H9 (cell line): Measurements from ENCODE around the gene PDE4B. TPM values are rescaled to one million over a fixed set of nuclear protein-coding genes. Genes with fewer than 3 reads are reported as not detected.
A peak's percentile ranks its signal among the peaks of the same experiment; 100 is the strongest.

Experiments
- DNase-seq: peaks from one replicate; pipeline ENCODE4 v3.0.0-alpha.2; 2017
- H2AFZ ChIP-seq: one replicate; pipeline ENCODE4 v1.6.1; 2013; ENCODE audit warnings: mild to moderate bottlenecking, low read length, control low read depth, moderate library complexity
- H2AK5ac ChIP-seq: 2 replicates; pipeline ENCODE4 v1.6.1; 2013; ENCODE audit warnings: low read length, control low read depth, mixed read lengths; ENCODE audit not compliant: insufficient read length
- H2BK120ac ChIP-seq: one replicate; pipeline ENCODE4 v1.6.1; 2013; ENCODE audit warnings: low read depth, mild to moderate bottlenecking, low read length, control low read depth, inconsistent platforms; ENCODE audit not compliant: poor library complexity, severe bottlenecking
- H2BK12ac ChIP-seq: 2 replicates; pipeline ENCODE4 v1.6.1; 2013; ENCODE audit warnings: low read length, control low read depth, mixed read lengths, low read depth; ENCODE audit not compliant: insufficient read length
- H2BK15ac ChIP-seq: 2 replicates; pipeline ENCODE4 v1.6.1; 2013; ENCODE audit warnings: low read depth, low read length, control low read depth
- H2BK20ac ChIP-seq: one replicate; pipeline ENCODE4 v1.6.1; 2013; ENCODE audit warnings: low read depth, mild to moderate bottlenecking, low read length, control low read depth, inconsistent platforms; ENCODE audit not compliant: poor library complexity, severe bottlenecking
- H2BK5ac ChIP-seq: 2 replicates; pipeline ENCODE4 v1.6.1; 2013; ENCODE audit warnings: low read length, control low read depth, mixed read lengths; ENCODE audit not compliant: insufficient read length
- H3K14ac ChIP-seq: 2 replicates; pipeline ENCODE4 v1.6.1; 2013; ENCODE audit warnings: low read length, control low read depth; ENCODE audit not compliant: insufficient read depth
- H3K18ac ChIP-seq: 2 replicates; pipeline ENCODE4 v1.6.1; 2013; ENCODE audit warnings: low read depth, mild to moderate bottlenecking, mixed read lengths, low read length, control low read depth; ENCODE audit not compliant: insufficient read length
- H3K23ac ChIP-seq: 2 replicates; pipeline ENCODE4 v1.6.1; 2013; ENCODE audit warnings: low read length, control low read depth, mixed read lengths, low read depth; ENCODE audit not compliant: insufficient read length
- H3K23me2 ChIP-seq: 2 replicates; pipeline ENCODE4 v1.6.1; 2013; ENCODE audit warnings: low read depth, mild to moderate bottlenecking, mixed read lengths, low read length, control low read depth; ENCODE audit not compliant: insufficient read length, poor library complexity, severe bottlenecking
- H3K27ac ChIP-seq: 2 replicates; pipeline ENCODE4 v1.5.1; 2013; ENCODE audit warnings: low read length, control low read depth, mixed read lengths, low read depth; ENCODE audit not compliant: insufficient read length
- H3K27me3 ChIP-seq: 2 replicates; pipeline ENCODE4 v1.6.1; 2013; ENCODE audit warnings: low read length, control low read depth, inconsistent platforms; ENCODE audit not compliant: insufficient read depth
- H3K4ac ChIP-seq: 2 replicates; pipeline ENCODE4 v1.6.1; 2013; ENCODE audit warnings: low read depth, mild to moderate bottlenecking, control low read depth, inconsistent platforms, low read length, moderate library complexity
- H3K4me1 ChIP-seq: 2 replicates; pipeline ENCODE4 v1.6.1; 2013; ENCODE audit warnings: low read length, control low read depth, inconsistent platforms; ENCODE audit not compliant: insufficient read depth
- H3K4me2 ChIP-seq: 2 replicates; pipeline ENCODE4 v1.6.1; 2013; ENCODE audit warnings: low read length, control low read depth, mixed read lengths; ENCODE audit not compliant: insufficient read length, insufficient read depth
- H3K56ac ChIP-seq: 2 replicates; pipeline ENCODE4 v1.6.1; 2013; ENCODE audit warnings: low read depth, mild to moderate bottlenecking, mixed read lengths, low read length, control low read depth; ENCODE audit not compliant: insufficient read length
- H3K79me1 ChIP-seq: 2 replicates; pipeline ENCODE4 v1.6.1; 2013; ENCODE audit warnings: low read depth, mild to moderate bottlenecking, moderate library complexity, low read length, control low read depth, inconsistent platforms; ENCODE audit not compliant: insufficient read depth, poor library complexity, severe bottlenecking
- H3K79me2 ChIP-seq: 2 replicates; pipeline ENCODE4 v1.6.1; 2013; ENCODE audit warnings: low read length, control low read depth, inconsistent platforms; ENCODE audit not compliant: insufficient read depth
- H3K9ac ChIP-seq: 2 replicates; pipeline ENCODE4 v1.6.1; 2013; ENCODE audit warnings: low read length, control low read depth, mixed read lengths; ENCODE audit not compliant: insufficient read length; ENCODE audit errors: extremely low read depth
- H3K9me3 ChIP-seq: one replicate; pipeline ENCODE4 v1.6.1; 2013; ENCODE audit warnings: low read depth, low read length, inconsistent platforms; ENCODE audit not compliant: control insufficient read depth
- H3T11ph ChIP-seq: one replicate; pipeline ENCODE4 v1.6.1; 2013; ENCODE audit warnings: mild to moderate bottlenecking, low read length, control low read depth, inconsistent platforms
- H4K20me1 ChIP-seq: one replicate; pipeline ENCODE4 v1.6.1; 2013; ENCODE audit not compliant: control insufficient read depth, insufficient read length, insufficient read depth
- H4K5ac ChIP-seq: 2 replicates; pipeline ENCODE4 v1.6.1; 2013; ENCODE audit warnings: low read depth, mild to moderate bottlenecking, mixed read lengths, low read length, control low read depth; ENCODE audit not compliant: insufficient read length
- H4K8ac ChIP-seq: replicated peaks from 2 replicates; pipeline ENCODE4 v1.6.1; 2013; ENCODE audit warnings: low read length, control low read depth, mixed read lengths, low read depth; ENCODE audit not compliant: insufficient read length
- H4K91ac ChIP-seq: 2 replicates; pipeline ENCODE4 v1.6.1; 2013; ENCODE audit warnings: low read depth, mild to moderate bottlenecking, moderate library complexity, mixed read lengths, low read length, control low read depth; ENCODE audit not compliant: insufficient read length
- H3K27ac Mint-ChIP-seq, 3 experiments: 2 replicates in 2 of 3; 3 replicates in 1 of 3; pipeline ENCODE4 v1.8.0; 2020 to 2021; ENCODE audit warnings: mixed read lengths in 3 of 3, mild to moderate bottlenecking in 1 of 3, moderate library complexity in 1 of 3
- H3K27me3 Mint-ChIP-seq: 2 replicates; pipeline ENCODE4 v1.8.0; 2021; ENCODE audit warnings: low read depth, mild to moderate bottlenecking, moderate library complexity, mixed read lengths
- H3K36me3 Mint-ChIP-seq, 3 experiments: 2 replicates in 2 of 3; 3 replicates in 1 of 3; pipeline ENCODE4 v1.8.0; 2020 to 2021; ENCODE audit warnings: low read depth in 3 of 3, mixed read lengths in 3 of 3; ENCODE audit not compliant: insufficient read depth in 1 of 3
- H3K4me1 Mint-ChIP-seq, 2 experiments: 2 replicates each; pipeline ENCODE4 v1.8.0; 2020; ENCODE audit warnings: mixed read lengths in 2 of 2
- H3K4me3 Mint-ChIP-seq, 2 experiments: 2 replicates in 1 of 2; 3 replicates in 1 of 2; pipeline ENCODE4 v1.8.0; 2020 to 2021; ENCODE audit warnings: mild to moderate bottlenecking in 2 of 2, mixed read lengths in 2 of 2, moderate library complexity in 1 of 2
- H3K9me3 Mint-ChIP-seq, 2 experiments: 2 replicates in 1 of 2; 3 replicates in 1 of 2; pipeline ENCODE4 v1.8.0; 2020; ENCODE audit warnings: mild to moderate bottlenecking in 2 of 2, mixed read lengths in 2 of 2, moderate library complexity in 1 of 2
- WGBS: extraction: QIAGEN DNeasy Blood & Tissue Kit; methylation state at CpG from one replicate; pipeline ENCODE4 v1.1.7; 2013; ENCODE audit warnings: missing lambda C conversion rate, low lambda C conversion rate, mixed read lengths; ENCODE audit not compliant: insufficient read length; ENCODE audit errors: extremely low coverage; 5-methylcytosine and 5-hydroxymethylcytosine counted together
- total RNA-seq: library from RNA; stranded (reverse); gene quantifications from 2 replicates; pipeline ENCODE4 v1.2.1, GENCODE V29; 2021
- TF ChIP-seq, protein P1 (sequence below): fragments of 200-600 bp; sonication (generic); conservative IDR thresholded peaks from 3 replicates; pipeline ENCODE4 v1.8.0; 2021; ENCODE audit warnings: antibody characterized with exemption, mild to moderate bottlenecking

The PDE4B gene
- total RNA-seq, 1 experiment from 2014 or later: 19.8 TPM

DNA sequence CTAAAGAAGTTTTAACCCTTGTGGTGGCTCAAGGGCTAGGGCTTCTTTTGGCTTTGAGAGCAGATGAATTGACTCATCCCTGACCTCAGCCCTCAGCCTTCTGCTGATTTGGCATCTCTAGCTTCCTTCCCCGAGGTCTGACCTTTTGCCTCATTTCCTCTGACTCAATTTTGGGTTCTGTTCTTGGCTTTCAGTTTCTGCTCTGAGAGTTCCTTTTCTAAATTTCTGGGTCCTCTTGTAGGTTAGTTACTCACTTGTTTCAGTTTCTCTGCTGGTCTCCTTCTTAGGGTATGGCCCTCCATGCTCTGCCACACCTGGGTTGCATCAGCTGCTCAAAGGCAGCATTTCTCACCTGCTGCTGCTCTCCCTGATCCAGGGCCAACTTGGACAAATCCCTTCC is 19.4 kb downstream of the PDE4B start:
- no peak overlapping the region for H3K56ac ChIP-seq
- H4K20me1 ChIP-seq: no peaks in the 10 kb centered on the region
- H3K4me1 ChIP-seq: no peaks in the 10 kb centered on the region
- no peak overlapping the region for H3K4me3 Mint-ChIP-seq
- TF ChIP-seq, protein P1, sequence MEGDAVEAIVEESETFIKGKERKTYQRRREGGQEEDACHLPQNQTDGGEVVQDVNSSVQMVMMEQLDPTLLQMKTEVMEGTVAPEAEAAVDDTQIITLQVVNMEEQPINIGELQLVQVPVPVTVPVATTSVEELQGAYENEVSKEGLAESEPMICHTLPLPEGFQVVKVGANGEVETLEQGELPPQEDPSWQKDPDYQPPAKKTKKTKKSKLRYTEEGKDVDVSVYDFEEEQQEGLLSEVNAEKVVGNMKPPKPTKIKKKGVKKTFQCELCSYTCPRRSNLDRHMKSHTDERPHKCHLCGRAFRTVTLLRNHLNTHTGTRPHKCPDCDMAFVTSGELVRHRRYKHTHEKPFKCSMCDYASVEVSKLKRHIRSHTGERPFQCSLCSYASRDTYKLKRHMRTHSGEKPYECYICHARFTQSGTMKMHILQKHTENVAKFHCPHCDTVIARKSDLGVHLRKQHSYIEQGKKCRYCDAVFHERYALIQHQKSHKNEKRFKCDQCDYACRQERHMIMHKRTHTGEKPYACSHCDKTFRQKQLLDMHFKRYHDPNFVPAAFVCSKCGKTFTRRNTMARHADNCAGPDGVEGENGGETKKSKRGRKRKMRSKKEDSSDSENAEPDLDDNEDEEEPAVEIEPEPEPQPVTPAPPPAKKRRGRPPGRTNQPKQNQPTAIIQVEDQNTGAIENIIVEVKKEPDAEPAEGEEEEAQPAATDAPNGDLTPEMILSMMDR: no peak
- no peak overlapping the region for H4K5ac ChIP-seq
- 0 out of 7 replicates have a peak overlapping the region, but pooled peaks of 1 of the 3 experiments have one; percentile 1 for H3K27ac Mint-ChIP-seq
- no peak overlapping the region for H2BK15ac ChIP-seq
- H3K9ac ChIP-seq: no peak overlapping the region
- H3K9me3 ChIP-seq: no peaks in the 10 kb centered on the region
- no peak overlapping the region for H3K4ac ChIP-seq
- H2AK5ac ChIP-seq: no peak overlapping the region
- no peak overlapping the region for H4K8ac ChIP-seq
- no peaks in the 10 kb centered on the region for H3K79me2 ChIP-seq
- peak overlapping the region; percentile 52 for H2AFZ ChIP-seq
- H3K18ac ChIP-seq: no peak overlapping the region
- H3K27me3 ChIP-seq: no peaks in the 10 kb centered on the region
- H3K23ac ChIP-seq: no peak overlapping the region
- H3K9me3 Mint-ChIP-seq: no peaks in the 10 kb centered on the region; a peak in 1 of 5 replicates
- no CpG with 5 or more reads among the region's 1 CpG for WGBS
- no peak overlapping the region for H4K91ac ChIP-seq
- no peak overlapping the region for H3T11ph ChIP-seq
- H3K27ac ChIP-seq: no peak overlapping the region
- H3K27me3 Mint-ChIP-seq: no peaks in the 10 kb centered on the region
- H3K4me1 Mint-ChIP-seq: peaks cover 6 to 7% of the 10 kb centered on the region in 2 experiments
- no peak overlapping the region for H2BK5ac ChIP-seq
- H3K79me1 ChIP-seq: no peaks in the 10 kb centered on the region
- H3K36me3 Mint-ChIP-seq: no peaks in the 10 kb centered on the region
- DNase-seq: no peak
- H2BK20ac ChIP-seq: no peak overlapping the region
- H3K4me2 ChIP-seq: no peak overlapping the region
- H3K14ac ChIP-seq: no peak overlapping the region
- no peaks in the 10 kb centered on the region for H3K23me2 ChIP-seq
- no peak overlapping the region for H2BK12ac ChIP-seq
- no peak overlapping the region for H2BK120ac ChIP-seq
